HG02970 (cell line): ENCODE measurements around the gene SLC9B2.

ENCODE experiments used
- ATAC-seq: cut with Tn5 transposase; IDR thresholded peaks from one replicate; pipeline ENCODE4 v1.9.1; 2021; ENCODE audit warnings: mild to moderate bottlenecking, moderate library complexity, moderate number of reproducible peaks; ENCODE audit not compliant: unreplicated experiment, low FRiP score

Gene SLC9B2

GRCh38 chr4:103076747-103077347 lies at the start of gene SLC9B2:
Gene SLC9B2 (minus strand): TSS chr4:103076761. CDS start chr4:103067550, 9,211 bp downstream.
- peak; percentile 42 for ATAC-seq

- ATAC-seq = no peak
These were observed 49.6 kb upstream of the SLC9B2 start for GRCh38 chr4:103126126-103126525.

- ATAC-seq = no peak
These were observed 46.6 kb upstream of the SLC9B2 start for GRCh38 chr4:103123114-103123513.

GRCh38 chr4:103118166-103118565 lies 41.6 kb upstream of the SLC9B2 start:
- no peak for ATAC-seq

- no peak for ATAC-seq
These were observed 35.0 kb upstream of the SLC9B2 start for GRCh38 chr4:103111598-103111997.

- ATAC-seq = no peak
These were observed 32.0 kb upstream of the SLC9B2 start for GRCh38 chr4:103108542-103108941.

- no peak for ATAC-seq
These were observed 29.2 kb upstream of the SLC9B2 start for GRCh38 chr4:103105558-103106356.

GRCh38 chr4:103104886-103105285 lies 28.3 kb upstream of the SLC9B2 start:
- ATAC-seq = no peak

GRCh38 chr4:103100691-103101090 lies 24.1 kb upstream of the SLC9B2 start:
- no peak for ATAC-seq

GRCh38 chr4:103099691-103100392 lies 23.3 kb upstream of the SLC9B2 start, which contains the start of gene BDH2:
Gene BDH2 (minus strand): TSS chr4:103099834. CDS start chr4:103096254, 3,580 bp downstream.
- ATAC-seq = peak; percentile 94

GRCh38 chr4:103098756-103099440 lies 22.3 kb upstream of the SLC9B2 start:
- ATAC-seq = no peak

- no peak for ATAC-seq
These were observed 21.8 kb upstream of the SLC9B2 start for GRCh38 chr4:103098341-103098740.

GRCh38 chr4:103097112-103097511 lies 20.6 kb upstream of the SLC9B2 start:
- ATAC-seq = no peak

GRCh38 chr4:103095080-103095479 lies 18.5 kb upstream of the SLC9B2 start:
- ATAC-seq = no peak

GRCh38 chr4:103092245-103092644 lies 15.7 kb upstream of the SLC9B2 start:
- no peak for ATAC-seq

- peak; percentile 48 for ATAC-seq
These were observed 15.2 kb upstream of the SLC9B2 start for GRCh38 chr4:103091601-103092223.

GRCh38 chr4:103089481-103089880 lies 12.9 kb upstream of the SLC9B2 start:
- ATAC-seq = no peak

GRCh38 chr4:103086551-103086950 lies 10.0 kb upstream of the SLC9B2 start:
- ATAC-seq = no peak

- ATAC-seq = no peak
These were observed 9.1 kb upstream of the SLC9B2 start for GRCh38 chr4:103085555-103086196.

GRCh38 chr4:103079621-103080020 lies 3.1 kb upstream of the SLC9B2 start:
- ATAC-seq = no peak
